Activated CD8-positive, alpha-beta T cell treated with anti-CD3 and anti-CD28 coated beads for 36 hours (primary cell): ENCODE measurements around the gene KANSL3. TPM values are rescaled to one million over a fixed set of nuclear protein-coding genes. Genes with fewer than 3 reads are reported as not detected.

ENCODE experiments used
- ATAC-seq: fragments of 200-7000 bp; cut with Tn5 transposase; one replicate; pipeline ENCODE4 v1.10.0; 2021; ENCODE audit warnings: mild to moderate bottlenecking, moderate library complexity
- CTCF ChIA-PET: fragments of 350-600 bp; sonication (Branson Sonifier 250); formaldehyde crosslinking; loops from one replicate; lab custom pipeline; 2021; ENCODE audit warnings: antibody characterized with exemption; lab: Charles Lee
- POLR2A ChIA-PET: fragments of 350-600 bp; sonication (Branson Sonifier 250); formaldehyde crosslinking; loops from one replicate; lab custom pipeline; 2021; ENCODE audit warnings: antibody characterized with exemption; lab: Charles Lee
- DNase-seq: peaks from one replicate; pipeline ENCODE4 v3.0.0-alpha.2; 2020
- H3K27ac Mint-ChIP-seq: one replicate; pipeline ENCODE4 v1.8.0; 2021; ENCODE audit warnings: mild to moderate bottlenecking, mixed read lengths
- H3K27me3 Mint-ChIP-seq: one replicate; pipeline ENCODE4 v1.8.0; 2021; ENCODE audit warnings: mixed read lengths
- H3K36me3 Mint-ChIP-seq: one replicate; pipeline ENCODE4 v1.8.0; 2021; ENCODE audit warnings: low read depth, mixed read lengths
- H3K4me1 Mint-ChIP-seq: one replicate; pipeline ENCODE4 v1.8.0; 2021; ENCODE audit warnings: low read depth, mixed read lengths
- H3K4me3 Mint-ChIP-seq: one replicate; pipeline ENCODE4 v1.8.0; 2021; ENCODE audit warnings: mild to moderate bottlenecking, moderate library complexity, mixed read lengths
- H3K9me3 Mint-ChIP-seq: one replicate; pipeline ENCODE4 v1.8.0; 2021; ENCODE audit warnings: mixed read lengths
- intact Hi-C: fragments of 100-400 bp; cut with micrococcal nuclease; formaldehyde crosslinking; loops from one replicate; pipeline ENCODE4 v1.10.0; 2022
- total RNA-seq, 2 experiments: library from RNA; stranded (reverse); gene quantifications; one replicate each; pipeline ENCODE4 v1.2.3, GENCODE V29; 2021
- TF ChIP-seq, protein P1 (sequence below): fragments of 200-600 bp; IDR thresholded peaks from one replicate; pipeline ENCODE4 v1.8.0; 2022; ENCODE audit warnings: antibody characterized with exemption, mild to moderate bottlenecking

Gene KANSL3
- total RNA-seq, 2 experiments from 2014 or later, result 37.8 to 39.8 TPM

DNA sequence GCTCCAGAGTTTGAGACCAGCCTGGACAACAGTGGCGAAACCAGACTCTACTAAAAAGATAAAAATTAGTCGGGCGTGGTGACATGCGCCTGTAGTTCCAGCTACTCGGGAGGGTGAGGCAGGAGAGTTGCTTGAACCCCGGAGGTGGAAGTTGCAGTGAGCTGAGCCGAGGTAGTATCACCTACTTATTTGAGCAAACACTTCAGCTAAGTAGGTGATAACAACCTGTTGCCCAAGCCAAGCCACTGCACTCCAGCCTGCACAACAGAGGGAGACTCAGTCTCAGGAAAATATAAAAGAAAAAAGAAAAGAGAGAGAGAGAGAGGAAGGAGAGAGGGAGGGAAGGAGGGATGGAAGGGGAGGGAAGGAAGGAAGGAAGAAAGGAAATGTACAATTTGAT is 25.7 kb upstream of the KANSL3 start:
- intact Hi-C loops, result no loop called here
- ChIA-PET POLR2A (no interaction called here), CTCF (no interaction called here)
- ATAC-seq (no peak), DNase-seq (no peak)
- Mint-ChIP-seq H3K36me3 (no peaks in the 10 kb centered on the region), H3K4me1 (no peaks in the 10 kb centered on the region), H3K9me3 (peaks cover 1% of the 10 kb centered on the region), H3K4me3 (no peak overlapping the region), H3K27me3 (no peaks in the 10 kb centered on the region), H3K27ac (no peak overlapping the region)
- TF ChIP-seq, protein P1, sequence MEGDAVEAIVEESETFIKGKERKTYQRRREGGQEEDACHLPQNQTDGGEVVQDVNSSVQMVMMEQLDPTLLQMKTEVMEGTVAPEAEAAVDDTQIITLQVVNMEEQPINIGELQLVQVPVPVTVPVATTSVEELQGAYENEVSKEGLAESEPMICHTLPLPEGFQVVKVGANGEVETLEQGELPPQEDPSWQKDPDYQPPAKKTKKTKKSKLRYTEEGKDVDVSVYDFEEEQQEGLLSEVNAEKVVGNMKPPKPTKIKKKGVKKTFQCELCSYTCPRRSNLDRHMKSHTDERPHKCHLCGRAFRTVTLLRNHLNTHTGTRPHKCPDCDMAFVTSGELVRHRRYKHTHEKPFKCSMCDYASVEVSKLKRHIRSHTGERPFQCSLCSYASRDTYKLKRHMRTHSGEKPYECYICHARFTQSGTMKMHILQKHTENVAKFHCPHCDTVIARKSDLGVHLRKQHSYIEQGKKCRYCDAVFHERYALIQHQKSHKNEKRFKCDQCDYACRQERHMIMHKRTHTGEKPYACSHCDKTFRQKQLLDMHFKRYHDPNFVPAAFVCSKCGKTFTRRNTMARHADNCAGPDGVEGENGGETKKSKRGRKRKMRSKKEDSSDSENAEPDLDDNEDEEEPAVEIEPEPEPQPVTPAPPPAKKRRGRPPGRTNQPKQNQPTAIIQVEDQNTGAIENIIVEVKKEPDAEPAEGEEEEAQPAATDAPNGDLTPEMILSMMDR, result no peak

DNA sequence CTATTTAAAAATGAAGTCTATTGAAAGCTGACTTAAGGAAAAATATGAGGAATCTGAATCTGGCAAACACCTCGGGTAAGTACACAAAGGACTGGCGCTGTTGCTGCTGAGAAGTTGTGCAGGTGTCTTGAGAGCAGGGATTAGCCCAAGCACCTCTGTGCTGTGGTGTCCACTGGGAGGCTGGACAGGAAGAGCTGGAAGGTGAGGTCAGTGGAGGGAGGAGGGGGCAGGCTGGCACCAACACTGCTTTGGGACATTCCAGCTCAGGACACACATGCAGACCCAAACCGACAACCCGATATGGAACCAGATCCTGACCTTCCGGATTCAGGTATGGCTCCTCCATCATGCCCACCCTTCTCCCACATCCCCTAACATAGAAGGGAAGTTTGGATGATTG is 25.1 kb upstream of the KANSL3 start:
- Mint-ChIP-seq H3K9me3 (peaks cover 1% of the 10 kb centered on the region), H3K27me3 (no peaks in the 10 kb centered on the region), H3K27ac (no peak overlapping the region), H3K4me1 (no peaks in the 10 kb centered on the region), H3K36me3 (no peaks in the 10 kb centered on the region), H3K4me3 (no peak overlapping the region)
- POLR2A ChIA-PET, result no interaction called here
- ATAC-seq, result no peak
- intact Hi-C loops, result no loop called here
- CTCF ChIA-PET, result no interaction called here
- TF ChIP-seq, protein P1, result no peak
- DNase-seq, result no peak

DNA sequence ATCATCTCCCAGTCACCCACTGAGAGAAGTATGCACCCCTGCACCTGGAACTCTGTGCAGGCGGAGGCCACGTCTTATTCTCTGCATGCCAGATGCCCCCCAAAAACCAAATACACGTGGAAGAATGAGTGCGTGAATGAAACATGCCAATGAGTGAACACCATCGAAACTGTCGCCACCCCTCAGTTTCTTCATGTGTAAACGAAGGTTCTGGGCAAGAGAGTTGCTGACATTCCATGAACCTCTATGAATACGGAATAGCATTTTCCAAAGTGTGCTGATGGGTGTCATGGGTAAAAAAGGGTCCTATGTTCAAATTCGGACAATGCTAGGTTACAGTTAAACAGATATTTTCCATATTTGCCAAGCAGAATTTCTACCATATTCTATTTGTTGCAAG is 24.2 kb upstream of the KANSL3 start:
- DNase-seq (no peak), ATAC-seq (no peak)
- Mint-ChIP-seq H3K4me1 (no peaks in the 10 kb centered on the region), H3K4me3 (no peak overlapping the region), H3K36me3 (no peaks in the 10 kb centered on the region), H3K27me3 (no peaks in the 10 kb centered on the region), H3K9me3 (peaks cover 1% of the 10 kb centered on the region), H3K27ac (no peak overlapping the region)
- CTCF ChIA-PET, result no interaction called here
- TF ChIP-seq, protein P1, result no peak
- POLR2A ChIA-PET, result no interaction called here
- intact Hi-C loops, result no loop called here

DNA sequence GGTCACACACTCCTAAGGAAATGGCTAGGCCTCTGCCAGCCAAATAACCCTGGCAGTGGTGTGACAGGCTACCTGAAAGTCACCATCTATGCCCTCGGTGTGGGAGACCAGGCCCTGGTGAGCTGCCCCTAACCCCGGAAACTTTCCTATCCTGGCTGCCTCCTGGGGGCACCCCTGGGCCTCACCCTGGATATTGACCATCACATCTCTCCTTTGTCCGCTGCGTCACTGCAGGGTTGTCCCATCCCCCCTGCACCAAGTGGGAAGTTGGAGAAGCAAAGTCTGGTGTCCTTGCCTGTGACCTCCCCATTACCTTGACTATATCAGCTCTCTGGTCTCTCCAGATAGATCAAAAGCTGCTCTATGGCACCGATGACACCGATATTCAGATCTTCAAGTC is 23.2 kb upstream of the KANSL3 start:
- Mint-ChIP-seq H3K9me3 (peaks cover 1% of the 10 kb centered on the region), H3K27ac (no peak overlapping the region), H3K27me3 (no peaks in the 10 kb centered on the region), H3K36me3 (no peaks in the 10 kb centered on the region), H3K4me1 (no peaks in the 10 kb centered on the region), H3K4me3 (no peak overlapping the region)
- TF ChIP-seq, protein P1, result no peak
- ATAC-seq, result no peak
- DNase-seq, result no peak
- POLR2A ChIA-PET, result no interaction called here
- CTCF ChIA-PET, result no interaction called here
- intact Hi-C loops, result no loop called here

DNA sequence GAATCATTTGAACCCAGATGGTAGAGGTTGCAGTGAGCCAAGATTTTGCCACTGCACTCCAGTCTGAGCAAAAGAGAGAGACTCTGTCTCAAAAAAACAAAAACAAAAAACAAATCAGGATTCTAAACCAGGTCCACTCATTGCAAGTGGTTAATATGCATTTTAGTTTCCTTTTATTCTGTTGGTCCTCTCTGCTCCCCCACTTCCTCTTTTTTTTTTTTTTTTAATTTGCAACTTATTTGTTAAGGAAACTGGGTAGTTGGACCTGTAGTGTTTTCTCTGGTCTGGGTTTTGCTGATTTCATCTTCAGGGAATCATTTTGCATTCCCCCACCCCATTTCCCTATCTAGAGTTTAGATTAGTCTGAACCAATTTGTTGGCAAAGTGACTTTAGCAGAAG is 18.4 kb upstream of the KANSL3 start:
- no peaks in the 10 kb centered on the region for H3K36me3 Mint-ChIP-seq
- intact Hi-C loops, result no loop called here
- POLR2A ChIA-PET, result no interaction called here
- no peak for ATAC-seq
- no peaks in the 10 kb centered on the region for H3K4me1 Mint-ChIP-seq
- H3K4me3 Mint-ChIP-seq, result no peak overlapping the region
- no peaks in the 10 kb centered on the region for H3K9me3 Mint-ChIP-seq
- no peaks in the 10 kb centered on the region for H3K27me3 Mint-ChIP-seq
- TF ChIP-seq, protein P1, result no peak
- no peak for DNase-seq
- no peak overlapping the region for H3K27ac Mint-ChIP-seq
- CTCF ChIA-PET, result no interaction called here
